Measurements from ENCODE around the gene TRPV6.

GRCh38 chr7:142891490-142892082 is 6.0 kb upstream of the TRPV6 start:
- TF ChIP-seq CTCF (IDR thresholded peaks at IDR 0.05) (no peak), POLR2A (IDR thresholded peaks at IDR 0.05) (no peak)
